HG03060 (cell line): ENCODE measurements around the gene GOLGA6L9.
"Not testable (repeated sequence)": the region's sequence is repeated elsewhere in the genome, so short reads cannot be mapped to it uniquely, and the experiment has no call there.

Experiments
- ATAC-seq: cut with Tn5 transposase; IDR thresholded peaks from one replicate; pipeline ENCODE4 v1.9.1; 2021; ENCODE audit warnings: low read depth, moderate number of reproducible peaks; ENCODE audit not compliant: unreplicated experiment

The GOLGA6L9 gene

DNA sequence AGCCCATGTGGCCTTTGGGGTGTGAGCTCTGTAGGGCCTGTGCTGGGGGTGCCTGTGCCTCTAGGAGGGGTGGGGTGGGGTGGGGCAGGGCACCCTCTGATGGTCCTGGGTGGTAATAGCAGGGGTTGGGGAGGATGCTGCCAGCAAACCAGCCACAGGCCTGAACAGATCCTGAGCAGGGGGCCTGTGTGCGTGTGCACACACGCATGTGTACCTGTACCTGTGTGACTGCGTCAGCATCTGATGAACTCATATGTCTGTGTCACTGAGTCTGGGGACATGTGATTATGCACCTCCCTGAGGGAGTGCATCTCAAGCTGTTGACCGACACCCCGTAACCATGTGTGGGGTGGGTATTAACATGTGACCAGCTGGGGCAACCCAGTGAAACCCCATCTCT, 36.0 kb downstream of the GOLGA6L9 start:
- not testable (repeated sequence) for ATAC-seq

DNA sequence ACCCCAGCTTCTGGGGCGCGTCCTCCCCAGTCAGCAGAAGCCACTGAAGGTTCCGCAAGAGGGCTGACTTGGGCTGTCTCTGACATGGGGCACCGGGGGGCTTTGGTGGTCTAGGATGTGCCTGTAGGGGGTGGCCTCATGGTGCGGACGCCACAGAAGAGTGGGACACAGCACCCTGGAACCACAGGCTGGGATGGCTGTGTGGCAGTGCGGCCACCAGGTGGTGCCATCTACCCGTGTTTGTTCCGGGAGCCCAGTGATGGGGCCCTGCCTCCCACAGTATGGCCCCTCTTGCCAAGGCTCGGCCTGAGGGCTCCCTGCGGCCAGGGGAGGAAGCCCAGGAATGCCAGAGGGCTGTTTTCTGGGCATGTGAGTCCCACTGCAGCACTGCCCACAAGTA, 38.6 kb downstream of the GOLGA6L9 start:
- ATAC-seq: not testable (repeated sequence)

DNA sequence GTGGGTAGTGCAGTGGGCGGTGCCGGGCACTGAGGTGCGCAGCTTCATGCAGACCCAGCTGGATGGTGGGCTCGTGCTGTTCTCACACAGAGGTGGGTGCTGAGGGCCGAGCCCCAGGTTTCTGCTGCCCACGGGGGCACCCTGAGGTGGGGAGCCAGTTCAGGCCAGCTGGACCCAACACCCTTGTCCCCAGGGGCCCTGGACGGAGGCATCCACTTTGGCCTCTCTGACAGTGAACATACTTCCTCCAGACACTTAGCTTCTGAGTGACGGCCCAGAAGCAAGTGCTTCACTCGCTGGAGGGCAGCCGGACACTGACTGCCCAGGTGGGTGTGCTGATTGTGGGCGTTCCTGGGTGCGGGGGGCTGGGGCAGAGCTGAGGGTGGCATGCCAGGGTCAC, 39.8 kb downstream of the GOLGA6L9 start:
- not testable (repeated sequence) for ATAC-seq

DNA sequence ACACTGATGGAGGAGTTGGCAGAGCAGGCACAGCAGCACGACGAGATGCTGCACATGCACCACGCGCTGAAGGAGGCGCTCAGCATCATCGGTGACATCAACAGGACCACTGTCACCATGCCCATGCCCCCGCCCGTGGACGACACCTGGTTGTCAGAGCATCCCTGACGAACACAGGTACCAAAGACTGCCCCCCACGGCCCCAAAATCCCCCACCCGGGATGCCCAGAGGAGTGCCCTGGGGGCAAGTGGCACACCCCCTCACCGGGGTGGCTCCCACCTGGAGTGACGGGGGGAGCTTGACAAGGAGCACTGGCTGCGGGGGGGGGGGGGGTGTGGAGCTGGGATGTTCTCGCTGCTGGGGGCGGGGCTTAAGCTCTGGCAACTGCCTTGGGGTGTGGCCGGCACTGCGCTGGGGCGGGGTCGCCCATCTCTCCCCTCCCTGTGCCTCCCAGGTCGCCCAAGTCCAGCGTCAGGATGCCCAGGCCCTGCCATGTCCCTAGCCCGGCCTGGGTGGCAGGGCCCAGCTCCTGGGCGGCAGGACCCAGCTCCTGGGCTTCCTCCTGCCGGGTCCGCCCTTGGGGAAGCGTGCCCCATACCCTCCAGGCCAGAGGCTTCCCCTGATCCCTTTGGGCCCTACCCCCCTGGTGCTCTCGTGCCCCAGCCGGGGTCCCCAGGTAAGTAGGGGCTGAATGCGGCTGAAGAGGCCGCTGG, 42.8 kb downstream of the GOLGA6L9 start:
- not testable (repeated sequence) for ATAC-seq

DNA sequence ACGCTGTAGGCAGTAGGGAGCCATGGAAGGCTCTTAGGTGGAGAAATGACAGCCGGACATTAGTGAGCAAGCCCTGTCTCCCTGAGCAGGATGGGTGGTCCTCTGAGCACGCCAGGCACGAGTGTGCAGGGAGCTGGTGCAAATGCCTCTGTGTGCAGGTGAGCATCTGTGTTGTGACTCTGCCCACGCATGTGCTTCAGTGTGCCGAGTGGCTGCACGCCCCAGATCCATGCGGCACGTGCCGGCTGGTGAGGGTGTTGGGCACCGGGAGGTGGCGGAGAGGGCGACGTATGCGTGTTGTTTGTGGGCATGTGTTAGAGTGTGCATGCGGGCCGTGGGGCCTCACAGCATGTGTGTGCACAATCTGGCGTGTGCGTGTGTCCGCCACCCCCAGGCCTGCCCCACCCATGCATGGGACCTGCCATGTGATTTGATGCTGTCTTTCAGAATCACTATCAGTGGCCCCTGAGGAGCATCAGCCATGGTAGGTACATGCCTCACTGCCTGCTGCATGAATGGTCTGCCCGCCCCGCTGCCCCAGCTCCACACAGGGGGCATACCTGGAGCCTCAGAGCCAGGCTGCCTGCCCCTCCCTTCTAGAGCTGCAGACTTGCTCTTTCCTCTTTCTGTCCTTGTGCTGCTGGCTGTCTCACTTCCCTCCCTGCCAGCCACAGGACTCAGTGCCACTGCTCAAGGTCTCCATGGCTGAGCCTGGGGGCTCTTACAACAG, 45.1 kb downstream of the GOLGA6L9 start:
- not testable (repeated sequence) for ATAC-seq

DNA sequence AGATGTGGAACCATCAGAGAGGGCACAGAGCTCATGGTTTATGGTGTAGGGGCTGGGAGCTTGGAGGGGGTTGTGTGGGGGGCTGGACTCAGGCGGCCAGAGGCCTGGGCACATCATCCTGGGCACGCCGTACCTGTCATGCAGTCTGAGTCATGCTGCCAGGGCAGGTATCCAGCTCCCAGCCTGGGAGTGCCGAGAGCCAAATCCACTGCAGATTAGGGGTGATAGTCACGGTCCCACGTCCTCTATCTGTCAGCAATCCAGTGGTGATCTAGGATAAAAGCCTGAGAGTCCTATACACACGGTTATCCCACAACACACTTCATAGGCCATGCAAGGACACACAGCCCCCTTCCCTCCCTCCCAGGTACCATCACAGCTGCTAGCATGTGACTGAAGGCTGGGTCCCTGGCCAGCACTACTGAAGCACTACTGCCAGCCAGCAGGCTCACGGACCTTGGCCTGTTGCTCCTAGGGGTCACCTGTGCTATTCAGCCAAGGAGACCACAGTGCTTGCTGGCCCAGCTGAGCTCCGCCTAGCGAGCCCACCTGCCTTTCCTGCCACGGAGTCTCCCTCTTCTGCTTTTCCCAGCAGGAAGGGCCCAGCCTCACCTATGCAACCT, 45.8 kb downstream of the GOLGA6L9 start:
- not testable (repeated sequence) for ATAC-seq

DNA sequence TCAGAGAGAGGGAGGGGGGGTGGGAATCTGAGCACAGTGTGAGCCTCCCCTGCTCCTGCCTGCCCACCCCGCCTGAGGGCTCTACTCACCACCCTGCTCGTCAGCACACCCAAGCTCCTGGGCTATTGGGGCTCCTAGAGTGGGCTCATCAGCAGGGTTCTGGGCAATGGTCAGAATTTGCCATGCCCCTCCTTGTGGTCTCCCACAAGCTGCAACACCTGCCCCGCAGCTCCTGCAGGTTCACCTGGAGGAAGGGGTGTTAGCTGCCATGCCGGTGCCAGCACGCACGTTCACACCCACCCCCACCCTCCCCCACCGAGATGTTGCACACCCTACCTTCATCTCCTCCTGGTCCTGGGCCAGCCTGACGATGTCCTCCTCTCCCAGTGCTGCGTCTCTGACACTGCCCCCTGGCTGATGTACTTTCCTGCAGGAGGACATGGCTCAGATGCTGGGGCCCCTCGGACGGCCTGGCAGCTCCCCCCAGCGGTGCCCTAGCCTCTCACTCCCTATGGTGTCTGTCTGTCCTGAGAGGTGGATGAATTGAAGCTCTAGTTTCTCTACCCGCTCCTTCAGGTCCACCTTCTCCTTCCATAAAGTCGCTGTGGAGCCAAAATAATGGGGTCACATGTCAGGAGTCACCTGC, 47.2 kb downstream of the GOLGA6L9 start:
- not testable (repeated sequence) for ATAC-seq

DNA sequence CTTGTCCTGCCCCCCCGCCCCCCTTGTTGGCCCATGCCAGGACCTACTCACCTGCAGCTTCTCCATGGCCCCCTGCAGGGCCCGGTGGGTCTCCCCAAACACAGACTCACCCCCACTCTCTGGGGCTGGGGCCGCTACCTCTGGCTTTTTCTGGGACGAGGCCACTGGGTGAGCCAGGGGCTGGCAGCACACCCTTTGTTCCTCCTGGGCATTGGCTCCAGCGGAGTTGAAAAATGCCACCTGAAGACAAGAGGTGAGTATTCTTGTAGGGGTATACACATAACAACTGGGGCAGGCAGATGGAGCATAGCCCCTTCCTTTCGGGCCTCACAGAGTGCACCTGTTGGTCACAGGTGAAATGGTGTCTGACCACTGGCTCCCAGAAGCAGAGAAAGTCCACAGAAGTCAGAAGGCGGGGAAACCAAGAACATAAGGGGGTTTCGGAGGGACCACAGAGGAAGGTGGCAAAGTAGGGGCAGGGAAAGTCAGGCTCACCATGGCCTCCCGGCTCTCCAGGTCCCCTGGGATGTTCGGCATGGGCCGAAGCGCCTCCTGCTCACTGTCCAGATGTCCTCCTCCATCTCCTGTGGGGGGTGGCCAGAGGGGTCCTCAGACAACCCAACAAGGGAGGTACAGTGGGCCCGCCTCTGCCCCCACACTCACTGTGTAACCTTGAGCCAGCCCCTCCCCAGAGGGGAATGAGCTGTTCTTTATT, 47.9 kb downstream of the GOLGA6L9 start:
- not testable (repeated sequence) for ATAC-seq
